Mesenchymal stem cell (in vitro differentiated cells and primary cell): ENCODE results near the gene TMEM107.

Experiments used
- DNase-seq: peaks from one replicate; pipeline ENCODE4 v3.0.0-alpha.2; 2013
- H2AFZ ChIP-seq: one replicate; pipeline ENCODE4 v1.6.1; 2013; ENCODE audit warnings: low read depth, mild to moderate bottlenecking, control low read depth, inconsistent platforms, low read length, moderate library complexity
- H2AK5ac ChIP-seq: 2 replicates; pipeline ENCODE4 v1.6.1; 2013; ENCODE audit warnings: low read length, moderate library complexity, mild to moderate bottlenecking, inconsistent platforms; ENCODE audit not compliant: severe bottlenecking
- H2BK120ac ChIP-seq: one replicate; pipeline ENCODE4 v1.6.1; 2013; ENCODE audit warnings: low read depth, mild to moderate bottlenecking, inconsistent platforms, low read length, moderate library complexity
- H2BK12ac ChIP-seq, 2 experiments: one replicate each; pipeline ENCODE4 v1.6.1; 2013; ENCODE audit warnings: inconsistent platforms in 2 of 2, low read length in 2 of 2, mild to moderate bottlenecking in 2 of 2, moderate library complexity in 2 of 2, control low read depth in 1 of 2
- H2BK15ac ChIP-seq: one replicate; pipeline ENCODE4 v1.6.1; 2013; ENCODE audit warnings: mild to moderate bottlenecking, low read depth, inconsistent platforms; ENCODE audit not compliant: poor library complexity, severe bottlenecking
- H2BK5ac ChIP-seq: 2 replicates; pipeline ENCODE4 v1.6.1; 2013; ENCODE audit warnings: low read depth, mild to moderate bottlenecking, low read length, control low read depth, inconsistent platforms; ENCODE audit not compliant: poor library complexity, severe bottlenecking
- H3K14ac ChIP-seq, 2 experiments: one replicate each; pipeline ENCODE4 v1.6.1; 2013; ENCODE audit warnings: inconsistent platforms in 2 of 2, low read length in 2 of 2, control low read depth in 1 of 2, mild to moderate bottlenecking in 1 of 2, moderate library complexity in 1 of 2
- H3K18ac ChIP-seq, 2 experiments: one replicate each; pipeline ENCODE4 v1.6.1; 2013; ENCODE audit warnings: inconsistent platforms in 2 of 2, low read length in 2 of 2, control low read depth in 1 of 2, low read depth in 1 of 2, mild to moderate bottlenecking in 1 of 2
- H3K23ac ChIP-seq, 2 experiments: one replicate each; pipeline ENCODE4 v1.6.1; 2013; ENCODE audit warnings: inconsistent platforms in 2 of 2, low read length in 2 of 2, mild to moderate bottlenecking in 2 of 2, moderate library complexity in 2 of 2, control low read depth in 1 of 2
- H3K27ac ChIP-seq: 2 replicates; pipeline ENCODE4 v1.5.1; 2013; ENCODE audit warnings: mild to moderate bottlenecking, moderate library complexity, low read length, control low read depth, inconsistent platforms; ENCODE audit not compliant: poor library complexity, severe bottlenecking
- H3K27me3 ChIP-seq, 2 experiments: 2 replicates each; pipeline versions ENCODE4 v1.6.1 to v1.7.0; 2013; ENCODE audit warnings: low read length in 2 of 2, mild to moderate bottlenecking in 2 of 2, moderate library complexity in 2 of 2, control low read depth in 1 of 2, inconsistent platforms in 1 of 2; ENCODE audit not compliant: control insufficient read depth in 1 of 2, insufficient read depth in 1 of 2
- H3K36me3 ChIP-seq, 2 experiments: 2 replicates each; pipeline versions ENCODE4 v1.6.1 to v1.7.0; 2013; ENCODE audit warnings: low read length in 2 of 2, control low read depth in 1 of 2, inconsistent platforms in 1 of 2, low read depth in 1 of 2, mild to moderate bottlenecking in 1 of 2; ENCODE audit not compliant: insufficient read depth in 2 of 2, control insufficient read depth in 1 of 2
- H3K4ac ChIP-seq, 2 experiments: one replicate each; pipeline ENCODE4 v1.6.1; 2013; ENCODE audit warnings: inconsistent platforms in 2 of 2, low read length in 2 of 2, mild to moderate bottlenecking in 2 of 2, moderate library complexity in 2 of 2, control low read depth in 1 of 2, low read depth in 1 of 2
- H3K4me1 ChIP-seq: 2 replicates; pipeline ENCODE4 v1.6.1; 2013; ENCODE audit warnings: low read depth, low read length, control low read depth; ENCODE audit not compliant: control insufficient read depth, insufficient read depth
- H3K4me2 ChIP-seq: 2 replicates; pipeline ENCODE4 v1.6.1; 2013; ENCODE audit warnings: low read length, mild to moderate bottlenecking, inconsistent platforms; ENCODE audit not compliant: poor library complexity, severe bottlenecking
- H3K4me3 ChIP-seq, 2 experiments: 2 replicates each; pipeline versions ENCODE4 v1.5.1 to v1.7.0; 2013; ENCODE audit warnings: low read length in 2 of 2, mild to moderate bottlenecking in 2 of 2, control low read depth in 1 of 2, low read depth in 1 of 2; ENCODE audit not compliant: insufficient read depth in 1 of 2
- H3K79me1 ChIP-seq: replicated peaks from 2 replicates; pipeline ENCODE4 v1.6.1; 2013; ENCODE audit warnings: mild to moderate bottlenecking, control low read depth, low read length, inconsistent platforms; ENCODE audit not compliant: poor library complexity, severe bottlenecking
- H3K9ac ChIP-seq: 2 replicates; pipeline ENCODE4 v1.7.0; 2013; ENCODE audit warnings: mild to moderate bottlenecking, low read length, moderate library complexity
- H3K9me3 ChIP-seq: 2 replicates; pipeline ENCODE4 v1.7.0; 2013; ENCODE audit warnings: mild to moderate bottlenecking, low read length; ENCODE audit not compliant: control insufficient read depth
- H4K8ac ChIP-seq: one replicate; pipeline ENCODE4 v1.6.1; 2013; ENCODE audit warnings: inconsistent platforms, mild to moderate bottlenecking, low read length, moderate library complexity
- H4K91ac ChIP-seq: one replicate; pipeline ENCODE4 v1.6.1; 2013; ENCODE audit warnings: mild to moderate bottlenecking, low read length, inconsistent platforms
- WGBS: methylation state at CpG from one replicate; pipeline ENCODE4 v1.1.7; 2013; ENCODE audit warnings: mixed read lengths; 5-methylcytosine and 5-hydroxymethylcytosine counted together

Gene TMEM107

GRCh38 chr17:8187517-8188262 is 11.5 kb upstream of the TMEM107 start:
- H4K8ac ChIP-seq, result no peak overlapping the region
- WGBS, result under 1% methylated on average over 25 of the region's 25 CpGs
- DNase-seq, result peak; percentile 100
- peak overlapping the region; percentile 38 to 99 for H3K4me3 ChIP-seq
- peak overlapping the region; percentile 75 for H2BK15ac ChIP-seq
- H3K4me1 ChIP-seq, result peaks cover 20% of the 10 kb centered on the region
- H2BK12ac ChIP-seq, result peak overlapping the region; percentile 25 to 75
- peak overlapping the region; percentile 91 for H3K4me2 ChIP-seq
- peak overlapping the region; percentile 86 for H3K27ac ChIP-seq
- H3K36me3 ChIP-seq, result no peaks in the 10 kb centered on the region
- H3K9ac ChIP-seq, result peak overlapping the region; percentile 88
- peak overlapping the region; percentile 35 for H2BK120ac ChIP-seq
- H4K91ac ChIP-seq, result no peak overlapping the region
- H3K23ac ChIP-seq, result peak overlapping the region in 1 of 2 experiments; percentile 75
- no peak overlapping the region for H2AK5ac ChIP-seq
- peaks cover 4% of the 10 kb centered on the region for H3K79me1 ChIP-seq
- H3K9me3 ChIP-seq, result no peaks in the 10 kb centered on the region
- no peak overlapping the region for H2BK5ac ChIP-seq
- H3K14ac ChIP-seq, result no peak overlapping the region
- peak overlapping the region; percentile 40 to 56 for H3K18ac ChIP-seq
- H3K4ac ChIP-seq, result peak overlapping the region in 1 of 2 experiments; percentile 47
- no peaks in the 10 kb centered on the region for H3K27me3 ChIP-seq
- H2AFZ ChIP-seq, result no peak overlapping the region

GRCh38 chr17:8186787-8187516 is 10.8 kb upstream of the TMEM107 start:
- Histone ChIP-seq H3K9ac (peak overlapping the region; percentile 88), H3K36me3 (no peaks in the 10 kb centered on the region), H3K18ac (peak overlapping the region; percentile 67 to 92), H2BK5ac (no peak overlapping the region), H3K14ac (no peak overlapping the region), H2BK15ac (no peak overlapping the region), H2BK12ac (peak overlapping the region; percentile 33 to 84), H3K4me1 (peaks cover 20% of the 10 kb centered on the region), H4K91ac (peak overlapping the region; percentile 93), H2BK120ac (no peak overlapping the region), H3K27ac (peak overlapping the region; percentile 86), H3K27me3 (no peaks in the 10 kb centered on the region), H2AK5ac (no peak overlapping the region), H3K4ac (peak overlapping the region in 1 of 2 experiments; percentile 77), H3K4me3 (peak overlapping the region; percentile 82 to 99), H3K9me3 (no peaks in the 10 kb centered on the region), H3K23ac (peak overlapping the region in 1 of 2 experiments; percentile 29), H3K79me1 (peaks cover 4% of the 10 kb centered on the region), H4K8ac (peak overlapping the region; percentile 85), H2AFZ (peak overlapping the region; percentile 48), H3K4me2 (peak overlapping the region; percentile 84)
- peak; percentile 96 for DNase-seq
- WGBS, result under 1% methylated on average over 31 of the region's 32 CpGs

- no peak overlapping the region for H2BK120ac ChIP-seq
- no peak for DNase-seq
- H3K4me2 ChIP-seq, result peak overlapping the region; percentile 74
- peak overlapping the region; percentile 67 to 70 for H3K18ac ChIP-seq
- H3K9ac ChIP-seq, result peak overlapping the region; percentile 88
- no peak overlapping the region for H2AK5ac ChIP-seq
- H3K4ac ChIP-seq, result no peak overlapping the region
- peak overlapping the region; percentile 76 for H4K8ac ChIP-seq
- WGBS, result under 1% methylated on average over 23 of the region's 23 CpGs
- no peaks in the 10 kb centered on the region for H3K9me3 ChIP-seq
- H2BK5ac ChIP-seq, result no peak overlapping the region
- no peak overlapping the region for H2BK12ac ChIP-seq
- H3K14ac ChIP-seq, result no peak overlapping the region
- H2BK15ac ChIP-seq, result peak overlapping the region; percentile 41
- no peaks in the 10 kb centered on the region for H3K36me3 ChIP-seq
- H4K91ac ChIP-seq, result no peak overlapping the region
- H2AFZ ChIP-seq, result peak overlapping the region; percentile 48
- no peak overlapping the region for H3K23ac ChIP-seq
- no peaks in the 10 kb centered on the region for H3K27me3 ChIP-seq
- H3K79me1 ChIP-seq, result peaks cover 4% of the 10 kb centered on the region
- peaks cover 20% of the 10 kb centered on the region for H3K4me1 ChIP-seq
- peak overlapping the region; percentile 79 for H3K27ac ChIP-seq
- peak overlapping the region; percentile 82 to 99 for H3K4me3 ChIP-seq
These were observed 10.2 kb upstream of the TMEM107 start for GRCh38 chr17:8186446-8186786.
